Kidney epithelial cell (primary cell): Measurements from ENCODE around the gene TLE3. TPM values are rescaled to one million over a fixed set of nuclear protein-coding genes. Genes with fewer than 3 reads are reported as not detected.

ENCODE experiments used
- DNase-seq: peaks from one replicate; pipeline ENCODE4 v3.0.0-alpha.2; 2010; ENCODE audit warnings: low read depth
- H3K27me3 ChIP-seq: 2 replicates; pipeline ENCODE4 v1.6.0; 2011; ENCODE audit warnings: low read length; ENCODE audit not compliant: control insufficient read depth, insufficient read depth
- H3K36me3 ChIP-seq: 2 replicates; pipeline ENCODE4 v1.5.1; 2011; ENCODE audit warnings: low read length; ENCODE audit not compliant: control insufficient read depth, insufficient read depth
- H3K4me3 ChIP-seq: 2 replicates; pipeline ENCODE4 v1.5.1; 2011; ENCODE audit warnings: low read depth, mild to moderate bottlenecking, control low read depth, low read length
- CTCF ChIP-seq: IDR thresholded peaks from 2 replicates; pipeline ENCODE4 v1.5.1; 2011; ENCODE audit warnings: mild to moderate bottlenecking, moderate library complexity, low read length, control low read depth, inconsistent platforms; ENCODE audit not compliant: insufficient read depth, poor library complexity, severe bottlenecking
- total RNA-seq: library from RNA; depleted of rRNA; stranded (reverse); fragments of >200 nt; gene quantifications from 2 replicates; pipeline ENCODE4 v1.2.3, GENCODE V29; 2015

TLE3 gene
- total RNA-seq, 1 donor from 2014 or later = 67.5 TPM

GRCh38 chr15:70042553-70043214 is 55.0 kb downstream of the TLE3 start:
- Histone ChIP-seq H3K4me3 (no peak overlapping the region), H3K36me3 (no peaks in the 10 kb centered on the region), H3K27me3 (peaks cover 3% of the 10 kb centered on the region)
- no peak for TF ChIP-seq CTCF
- no peak for DNase-seq

- Histone ChIP-seq H3K4me3 (no peak overlapping the region), H3K36me3 (no peaks in the 10 kb centered on the region), H3K27me3 (peaks cover 8% of the 10 kb centered on the region)
- no peak for TF ChIP-seq CTCF
- DNase-seq = no peak
Measured at GRCh38 chr15:70039917-70040316, 57.8 kb downstream of the TLE3 start.

GRCh38 chr15:70038730-70039392 is 58.9 kb downstream of the TLE3 start:
- H3K4me3 ChIP-seq = no peak overlapping the region
- no peak for DNase-seq
- peaks cover 18% of the 10 kb centered on the region for H3K27me3 ChIP-seq
- TF ChIP-seq CTCF = no peak
- no peaks in the 10 kb centered on the region for H3K36me3 ChIP-seq

GRCh38 chr15:70037292-70037640 is 60.5 kb downstream of the TLE3 start:
- no peak for DNase-seq
- no peak for TF ChIP-seq CTCF
- Histone ChIP-seq H3K36me3 (no peaks in the 10 kb centered on the region), H3K4me3 (no peak overlapping the region), H3K27me3 (peaks cover 32% of the 10 kb centered on the region)

GRCh38 chr15:70036585-70037291 is 61.0 kb downstream of the TLE3 start:
- TF ChIP-seq CTCF = no peak
- Histone ChIP-seq H3K4me3 (no peak overlapping the region), H3K36me3 (no peaks in the 10 kb centered on the region), H3K27me3 (peaks cover 32% of the 10 kb centered on the region)
- no peak for DNase-seq
